NCI-H1436 (cell line): ENCODE data around the gene FSTL1.
"Not testable (repeated sequence)": the region's sequence is repeated elsewhere in the genome, so short reads cannot be mapped to it uniquely, and the experiment has no call there.

ENCODE experiments used
- DNase-seq: peaks from one replicate; lab custom pipeline; 2025; lab: John Stamatoyannopoulos, UW

The FSTL1 gene

GRCh38 chr3:120418446-120418845 lies 32.3 kb downstream of the FSTL1 start:
- DNase-seq = no peak

- peak; percentile 97 for DNase-seq
Measured at GRCh38 chr3:120417272-120417911, 33.4 kb downstream of the FSTL1 start.

GRCh38 chr3:120416868-120417267 lies 33.9 kb downstream of the FSTL1 start:
- no peak for DNase-seq

- no peak for DNase-seq
Measured at GRCh38 chr3:120415756-120416155, 35.0 kb downstream of the FSTL1 start.

GRCh38 chr3:120410541-120410940 lies 40.3 kb downstream of the FSTL1 start:
- DNase-seq = no peak

GRCh38 chr3:120410116-120410515 lies 40.7 kb downstream of the FSTL1 start:
- no peak for DNase-seq

- no peak for DNase-seq
Measured at GRCh38 chr3:120407508-120408287, 43.1 kb downstream of the FSTL1 start.

- DNase-seq = no peak
Measured at GRCh38 chr3:120404876-120405275, 45.9 kb downstream of the FSTL1 start.

- no peak for DNase-seq
Measured at GRCh38 chr3:120402257-120402656, 48.5 kb downstream of the FSTL1 start.

GRCh38 chr3:120399372-120399771 lies 51.4 kb downstream of the FSTL1 start:
- DNase-seq = no peak

GRCh38 chr3:120396469-120396868 lies 54.3 kb downstream of the FSTL1 start:
- no peak for DNase-seq

GRCh38 chr3:120394347-120394746 lies 56.4 kb downstream of the FSTL1 start:
- DNase-seq = no peak

- DNase-seq = no peak
Measured at GRCh38 chr3:120393761-120394160, 57.0 kb downstream of the FSTL1 start.

- no peak for DNase-seq
Measured at GRCh38 chr3:120393243-120393642, 57.5 kb downstream of the FSTL1 start.

- no peak for DNase-seq
Measured at GRCh38 chr3:120382941-120383447, 67.8 kb downstream of the FSTL1 start.

GRCh38 chr3:120381503-120381902 lies 69.3 kb downstream of the FSTL1 start:
- no peak for DNase-seq

GRCh38 chr3:120377948-120378347 lies 72.8 kb downstream of the FSTL1 start:
- DNase-seq = not testable (repeated sequence)

GRCh38 chr3:120370463-120370862 lies 80.3 kb downstream of the FSTL1 start:
- DNase-seq = no peak

- DNase-seq = no peak
Measured at GRCh38 chr3:120369037-120369467, 81.7 kb downstream of the FSTL1 start.

- no peak for DNase-seq
Measured at GRCh38 chr3:120368172-120368571, 82.6 kb downstream of the FSTL1 start.

GRCh38 chr3:120364821-120365220 lies 86.0 kb downstream of the FSTL1 start:
- no peak for DNase-seq

- DNase-seq = no peak
Measured at GRCh38 chr3:120364101-120364500, 86.7 kb downstream of the FSTL1 start.

GRCh38 chr3:120357807-120358206 lies 93.0 kb downstream of the FSTL1 start:
- DNase-seq = no peak
